Measurements from ENCODE around the gene PDE1C.

Gene PDE1C

GRCh38 chr7:31919678-31920369 is 150.4 kb downstream of the PDE1C start:
- no peak overlapping the region for H3K4me3 ChIP-seq (ENCODE audit: low read depth, low read length)
- TF ChIP-seq, protein P1, sequence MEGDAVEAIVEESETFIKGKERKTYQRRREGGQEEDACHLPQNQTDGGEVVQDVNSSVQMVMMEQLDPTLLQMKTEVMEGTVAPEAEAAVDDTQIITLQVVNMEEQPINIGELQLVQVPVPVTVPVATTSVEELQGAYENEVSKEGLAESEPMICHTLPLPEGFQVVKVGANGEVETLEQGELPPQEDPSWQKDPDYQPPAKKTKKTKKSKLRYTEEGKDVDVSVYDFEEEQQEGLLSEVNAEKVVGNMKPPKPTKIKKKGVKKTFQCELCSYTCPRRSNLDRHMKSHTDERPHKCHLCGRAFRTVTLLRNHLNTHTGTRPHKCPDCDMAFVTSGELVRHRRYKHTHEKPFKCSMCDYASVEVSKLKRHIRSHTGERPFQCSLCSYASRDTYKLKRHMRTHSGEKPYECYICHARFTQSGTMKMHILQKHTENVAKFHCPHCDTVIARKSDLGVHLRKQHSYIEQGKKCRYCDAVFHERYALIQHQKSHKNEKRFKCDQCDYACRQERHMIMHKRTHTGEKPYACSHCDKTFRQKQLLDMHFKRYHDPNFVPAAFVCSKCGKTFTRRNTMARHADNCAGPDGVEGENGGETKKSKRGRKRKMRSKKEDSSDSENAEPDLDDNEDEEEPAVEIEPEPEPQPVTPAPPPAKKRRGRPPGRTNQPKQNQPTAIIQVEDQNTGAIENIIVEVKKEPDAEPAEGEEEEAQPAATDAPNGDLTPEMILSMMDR (IDR thresholded peaks at IDR 0.05; ENCODE audit: low read depth, low read length), result no peak

DNA sequence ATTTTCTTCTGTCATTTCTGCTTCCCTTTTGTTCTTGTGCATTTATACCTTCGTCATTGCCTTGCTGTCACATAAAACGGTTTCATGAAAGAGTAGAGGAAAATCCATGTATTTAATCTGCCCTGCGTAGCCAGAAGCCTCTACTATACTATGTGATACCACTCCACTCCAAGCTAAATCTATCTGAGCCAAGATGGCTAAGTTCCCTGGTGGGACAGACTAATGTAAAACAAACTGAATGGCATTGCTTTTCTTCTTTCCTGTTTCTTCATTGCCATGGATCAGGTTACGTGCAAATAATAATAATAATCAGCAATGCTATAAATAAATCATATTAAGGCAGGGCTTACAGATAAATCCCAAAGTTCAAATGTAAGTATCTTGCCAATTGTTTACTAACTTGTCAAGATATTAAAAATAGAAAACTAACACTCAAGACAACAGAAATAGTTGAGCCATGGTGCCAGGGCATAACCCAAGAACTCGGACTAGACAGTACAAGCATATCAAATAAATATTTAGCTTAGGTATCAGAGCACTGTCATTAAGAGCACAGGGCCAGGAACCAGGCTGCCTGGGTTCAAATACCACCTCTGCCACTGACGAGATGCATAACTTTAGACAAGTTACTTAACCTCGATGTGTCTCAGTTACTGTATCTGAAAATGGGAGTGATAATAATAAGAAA is 151.4 kb downstream of the PDE1C start:
- no peak overlapping the region for H3K4me3 ChIP-seq (ENCODE audit: low read depth, low read length)
- TF ChIP-seq, protein P1 (IDR thresholded peaks at IDR 0.05; ENCODE audit: low read depth, low read length), result no peak

DNA sequence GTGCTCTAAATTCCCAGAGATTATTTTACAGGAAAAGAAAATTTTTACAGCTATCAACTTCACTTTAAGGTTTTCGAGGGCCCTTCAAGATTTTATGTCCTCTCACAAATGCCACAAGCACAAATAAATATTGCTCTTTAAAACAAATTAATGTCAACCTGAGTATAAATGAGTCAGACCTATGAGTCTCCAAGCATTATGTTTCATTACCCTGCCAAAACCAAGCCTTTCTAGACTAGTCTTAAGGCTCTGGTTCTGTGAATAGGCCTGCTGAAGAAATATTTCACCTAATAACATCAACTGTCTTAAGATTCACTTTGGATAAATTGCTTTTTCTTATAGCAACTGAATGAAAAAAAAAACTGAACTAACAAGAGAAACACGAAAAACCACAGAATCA is 153.0 kb downstream of the PDE1C start:
- no peak overlapping the region for H3K4me3 ChIP-seq (ENCODE audit: low read depth, low read length)
- TF ChIP-seq, protein P1 (IDR thresholded peaks at IDR 0.05; ENCODE audit: low read depth, low read length), result no peak

DNA sequence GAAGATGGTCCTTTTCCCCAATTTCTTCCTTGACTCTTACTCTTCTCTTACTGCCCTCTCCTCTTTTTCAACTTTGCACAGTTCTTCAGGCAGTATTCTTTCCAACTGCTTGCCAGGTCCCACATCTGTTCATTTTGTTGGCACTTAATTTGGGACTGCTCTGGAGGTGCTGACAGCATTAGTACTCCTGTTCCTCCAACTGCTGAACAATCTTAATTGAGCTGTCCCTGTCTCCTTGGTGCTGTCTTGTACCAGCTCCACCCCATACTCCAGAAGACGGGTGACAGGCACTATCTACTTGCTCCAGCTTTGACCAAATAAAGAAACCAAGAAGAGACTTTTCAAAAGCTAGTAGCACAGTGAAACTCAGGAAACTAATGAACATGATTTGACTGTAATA is 160.0 kb downstream of the PDE1C start:
- no peak overlapping the region for H3K4me3 ChIP-seq (ENCODE audit: low read depth, low read length)
- TF ChIP-seq, protein P1 (IDR thresholded peaks at IDR 0.05; ENCODE audit: low read depth, low read length), result no peak

- TF ChIP-seq, protein P1 (IDR thresholded peaks at IDR 0.05; ENCODE audit: low read depth, low read length), result no peak
- no peak overlapping the region for H3K4me3 ChIP-seq (ENCODE audit: low read depth, low read length)
These were observed 163.6 kb downstream of the PDE1C start for GRCh38 chr7:31906479-31907171.

GRCh38 chr7:31903962-31904361 is 166.2 kb downstream of the PDE1C start:
- H3K4me3 ChIP-seq (ENCODE audit: low read depth, low read length), result no peak overlapping the region
- TF ChIP-seq, protein P1 (IDR thresholded peaks at IDR 0.05; ENCODE audit: low read depth, low read length), result no peak
